RPMI7951 (cell line): ENCODE measurements around the gene C11orf24. TPM values are rescaled to one million over a fixed set of nuclear protein-coding genes. Genes with fewer than 3 reads are reported as not detected.

Source experiments
- total RNA-seq: library from RNA; depleted of rRNA; stranded (reverse); fragments of >200 nt; shearing (Covaris generic); gene quantifications from 2 replicates; pipeline ENCODE4 v1.2.3, GENCODE V29; 2014; rRNA removed

The C11orf24 gene
- total RNA-seq, 1 experiment from 2014 or later = 69.1 TPM

Other genes with a start within 250 kb of the C11orf24 start
- gene NDUFS8, start 241.3 kb downstream of the C11orf24 start, total RNA-seq = 270 and 282 TPM in 2 replicates
- 39.2 and 47.5 TPM in 2 replicates for gene TCIRG1, start 232.9 kb downstream of the C11orf24 start, total RNA-seq
- 16.2 and 18.7 TPM in 2 replicates for gene CHKA, start 150.6 kb downstream of the C11orf24 start, total RNA-seq
- gene KMT5B, start 58.7 kb downstream of the C11orf24 start, total RNA-seq = 17.7 and 25.1 TPM in 2 replicates
- 0.48 and 0.59 TPM in 2 replicates for gene LRP5, start 40.6 kb upstream of the C11orf24 start, total RNA-seq
- 92.3 and 113 TPM in 2 replicates for gene PPP6R3, start 188.8 kb upstream of the C11orf24 start, total RNA-seq